TTC549 (cell line): ENCODE measurements around the gene HOXA4.

Experiments used
- FAIRE-seq: peaks from 2 replicates; lab custom pipeline; 2012; peaks lifted over from hg19 to GRCh38; lab: Jason Lieb, UNC

HOXA4 gene

DNA sequence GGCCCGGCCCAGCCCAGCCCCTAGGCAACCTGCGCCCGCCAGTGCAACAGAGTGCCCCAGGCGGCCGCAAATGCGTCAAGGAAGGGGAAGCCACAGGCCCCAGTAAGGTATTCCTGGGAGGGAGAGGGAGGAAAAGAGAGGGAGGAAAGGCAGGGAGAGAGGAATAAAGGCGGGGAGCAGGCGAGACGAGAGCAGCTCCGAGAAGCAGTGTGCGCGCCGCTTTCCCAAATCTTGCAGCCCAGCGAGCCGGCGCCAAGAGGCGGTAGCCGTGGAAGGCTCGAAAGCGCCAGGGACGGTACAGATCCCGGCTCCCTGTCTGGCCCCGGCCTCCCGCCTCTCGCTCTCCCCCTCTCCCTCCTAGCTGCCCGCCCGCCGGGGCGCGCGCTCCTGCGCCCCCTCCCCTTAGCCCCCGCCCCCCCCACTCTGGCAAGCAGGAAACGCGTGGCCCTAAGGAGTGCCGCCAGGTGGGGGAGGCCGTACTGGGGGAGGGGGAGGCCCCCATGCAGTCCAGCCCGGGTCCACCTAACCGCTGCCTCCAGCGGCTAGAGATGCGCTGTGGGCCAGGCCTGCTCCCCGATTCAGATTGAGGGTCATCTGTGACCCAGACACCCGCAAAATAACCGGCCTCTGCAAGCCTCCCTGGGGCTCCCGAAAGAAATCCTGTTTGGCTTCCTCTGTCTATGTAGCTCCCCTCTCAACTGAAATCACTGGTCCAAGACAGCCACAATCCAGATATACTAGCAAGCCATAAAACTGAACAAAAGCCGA, 39.3 kb upstream of the HOXA4 start:
- no peak for FAIRE-seq

- no peak for FAIRE-seq
Measured at GRCh38 chr7:27168265-27168947, 37.8 kb upstream of the HOXA4 start.

DNA sequence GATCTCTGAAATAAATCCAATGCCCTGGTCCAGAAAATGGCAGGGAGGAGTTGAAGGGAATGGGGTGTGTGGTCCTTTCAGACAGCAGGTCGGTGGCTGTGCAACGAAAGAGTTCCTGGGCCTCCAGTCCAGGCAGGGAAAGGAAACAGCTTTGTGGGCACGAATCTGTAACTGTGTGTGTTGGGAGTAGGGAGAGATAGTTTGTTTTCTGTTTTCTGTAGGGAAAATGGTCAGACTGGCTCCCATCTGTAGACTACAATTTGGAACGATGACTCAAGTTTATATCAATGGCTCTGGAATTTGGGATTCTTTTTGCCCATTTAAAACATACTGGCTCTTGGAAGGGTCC, 37.3 kb upstream of the HOXA4 start:
- FAIRE-seq = no peak

GRCh38 chr7:27166531-27167505, 36.3 kb upstream of the HOXA4 start:
- FAIRE-seq = no peak

DNA sequence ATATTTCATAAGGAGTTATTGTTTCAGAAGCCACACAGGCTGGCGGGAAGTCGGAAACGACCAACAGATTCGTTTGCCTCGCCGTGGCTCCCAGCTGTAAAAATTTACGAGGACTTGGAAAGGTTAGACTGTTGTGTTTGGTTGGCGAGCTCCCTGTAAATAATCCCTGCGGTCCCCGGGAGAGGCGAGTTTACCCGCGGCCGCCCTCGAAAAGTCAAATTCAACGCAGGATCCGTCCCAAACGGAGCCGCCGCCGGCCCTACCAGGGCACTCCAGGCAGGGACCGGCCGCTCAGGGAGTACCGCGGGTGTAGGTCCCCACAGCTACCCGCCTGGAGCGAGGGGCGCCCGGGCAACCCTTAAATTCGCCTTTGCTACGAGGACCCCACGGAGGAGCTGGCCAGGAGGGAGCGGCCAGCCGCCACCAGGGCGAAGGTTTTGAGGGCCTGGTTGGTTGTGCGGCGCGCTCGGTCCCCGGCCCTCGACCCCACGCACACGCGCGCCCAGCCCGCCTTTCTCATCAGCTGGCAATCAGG, 35.5 kb upstream of the HOXA4 start:
- FAIRE-seq = no peak

GRCh38 chr7:27165089-27165995, 34.8 kb upstream of the HOXA4 start, which contains the start of gene HOXA9:
TSS of gene HOXA9 (minus strand) at chr7:27165537. CDS start at chr7:27165457, 80 bp downstream.
- no peak for FAIRE-seq

DNA sequence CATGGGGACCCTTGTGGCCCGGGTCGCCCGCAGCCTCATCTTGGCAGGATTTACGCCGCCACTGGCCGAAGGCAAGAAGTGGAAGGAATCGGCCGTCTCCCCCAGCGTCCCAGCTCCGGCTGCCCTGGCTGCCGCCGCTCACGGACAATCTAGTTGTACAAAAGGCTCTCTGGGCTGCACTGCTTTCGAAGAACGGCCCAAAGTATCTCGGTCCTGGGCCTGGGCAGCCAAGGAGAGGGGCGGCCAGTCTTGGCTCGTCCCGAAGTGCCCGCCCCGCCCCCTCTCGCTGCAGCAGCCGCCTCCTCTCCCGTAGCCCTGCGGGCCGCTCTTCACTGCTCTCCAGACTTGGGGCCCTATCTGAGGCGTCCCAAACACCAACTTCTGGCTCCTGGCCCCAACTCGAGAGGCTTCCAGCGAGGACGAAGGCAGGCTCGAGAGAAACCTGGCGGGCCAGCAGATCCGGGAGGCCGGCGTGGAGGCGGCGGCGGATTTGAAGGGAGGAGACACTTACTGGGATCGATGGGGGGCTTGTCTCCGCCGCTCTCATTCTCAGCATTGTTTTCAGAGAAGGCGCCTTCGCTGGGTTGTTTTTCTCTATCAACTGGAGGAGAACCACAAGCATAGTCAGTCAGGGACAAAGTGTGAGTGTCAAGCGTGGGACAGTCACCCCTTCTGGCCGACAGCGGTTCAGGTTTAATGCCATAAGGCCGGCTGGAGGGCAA, 34.0 kb upstream of the HOXA4 start:
- no peak for FAIRE-seq

- no peak for FAIRE-seq
Measured at GRCh38 chr7:27164045-27164366, 33.4 kb upstream of the HOXA4 start.

DNA sequence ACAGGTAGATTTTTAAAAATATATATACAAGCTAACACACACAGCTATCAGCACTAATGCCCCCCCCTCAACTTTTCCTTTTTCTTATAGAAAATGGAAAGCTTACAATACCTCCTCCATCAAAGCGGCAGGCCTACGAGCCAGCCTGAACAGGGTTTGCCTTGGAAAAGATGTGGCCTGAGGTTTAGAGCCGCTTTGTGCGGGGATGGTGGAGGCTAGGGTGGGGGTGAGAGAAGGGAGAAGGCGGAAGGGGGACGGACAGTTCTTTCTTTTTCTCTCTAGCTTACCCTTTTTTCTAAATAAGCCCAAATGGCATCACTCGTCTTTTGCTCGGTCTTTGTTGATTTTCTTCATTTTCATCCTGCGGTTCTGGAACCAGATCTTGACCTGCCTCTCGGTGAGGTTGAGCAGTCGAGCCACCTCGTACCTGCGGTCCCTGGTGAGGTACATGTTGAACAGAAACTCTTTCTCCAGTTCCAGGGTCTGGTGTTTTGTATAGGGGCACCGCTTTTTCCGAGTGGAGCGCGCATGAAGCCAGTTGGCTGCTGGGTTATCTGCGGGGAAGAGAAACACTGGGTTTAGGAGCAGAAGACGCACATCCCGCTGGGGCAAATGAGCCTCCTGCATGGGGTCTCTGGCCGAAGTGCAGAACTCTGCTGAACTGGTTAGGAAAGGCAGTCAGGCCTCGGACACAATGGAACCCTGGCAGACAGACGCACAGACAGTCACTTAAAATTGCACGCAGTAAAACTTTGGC, 32.9 kb upstream of the HOXA4 start:
- FAIRE-seq = no peak

DNA sequence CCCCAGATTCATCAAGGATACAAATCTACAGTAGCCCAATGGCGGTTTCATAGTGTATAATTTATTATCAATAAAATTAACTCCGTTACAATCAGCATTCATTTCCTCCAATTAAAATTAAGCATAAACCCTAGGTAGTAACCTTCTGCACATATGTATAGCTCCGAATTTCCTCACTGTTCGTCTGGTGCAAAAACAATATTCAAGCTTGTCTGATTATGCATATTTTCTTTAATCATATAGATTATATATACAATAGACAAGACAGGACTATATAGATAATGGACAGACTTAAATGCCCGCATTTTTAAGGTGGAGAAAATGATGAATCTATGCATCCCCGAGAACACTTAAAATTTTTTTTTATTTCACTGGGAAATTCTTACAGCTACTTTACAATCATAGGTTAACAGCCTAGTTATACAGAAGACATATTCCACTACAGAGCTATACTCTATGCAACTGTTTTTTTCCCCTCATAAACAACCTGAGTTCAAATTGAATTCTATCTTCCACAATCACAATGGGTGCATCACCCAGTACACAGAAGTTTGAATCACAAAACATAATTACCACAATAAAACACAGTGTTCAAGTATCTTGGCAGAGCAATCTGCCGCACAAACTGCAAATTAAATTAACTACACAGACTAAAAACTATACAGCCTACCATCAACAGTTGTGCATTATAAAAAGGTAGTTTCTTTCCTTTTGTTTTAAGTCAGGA, 32.2 kb upstream of the HOXA4 start:
- FAIRE-seq = no peak

GRCh38 chr7:27161721-27162560, 31.4 kb upstream of the HOXA4 start:
- no peak for FAIRE-seq

- no peak for FAIRE-seq
Measured at GRCh38 chr7:27161214-27161720, 30.7 kb upstream of the HOXA4 start.

DNA sequence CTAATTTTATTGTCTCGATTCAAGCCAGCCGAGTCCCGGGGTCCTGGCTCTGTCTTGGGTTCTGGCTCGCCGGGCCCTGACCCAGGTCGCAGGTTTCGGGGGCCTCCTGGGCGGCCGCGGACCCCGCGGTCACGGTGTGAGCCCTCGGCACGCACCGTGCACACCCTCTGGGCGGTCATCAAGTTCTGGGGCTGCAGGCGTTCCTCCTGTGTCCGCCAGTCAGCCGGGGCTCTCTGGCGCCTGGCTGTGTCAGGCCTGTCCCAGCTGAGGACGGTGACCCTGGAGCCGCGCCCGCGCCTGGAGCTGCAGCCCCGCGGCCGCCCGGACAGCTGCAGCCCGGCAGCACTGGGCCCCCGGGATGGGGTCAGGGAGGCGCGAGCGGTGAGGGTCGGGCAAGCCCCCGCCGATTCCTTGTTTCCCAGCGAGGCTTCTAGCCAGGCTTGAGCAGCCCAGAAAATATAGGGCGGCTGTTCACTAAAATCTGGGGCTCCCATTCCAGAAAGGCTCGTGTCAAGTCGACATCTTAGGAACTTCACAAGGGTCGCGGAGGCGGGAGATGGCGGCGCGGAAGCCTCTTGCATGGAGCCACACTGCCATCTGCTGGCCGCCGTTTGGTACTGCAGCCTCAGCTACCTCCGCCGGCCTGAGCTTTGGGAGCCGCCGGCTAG, 30.1 kb upstream of the HOXA4 start:
- no peak for FAIRE-seq

DNA sequence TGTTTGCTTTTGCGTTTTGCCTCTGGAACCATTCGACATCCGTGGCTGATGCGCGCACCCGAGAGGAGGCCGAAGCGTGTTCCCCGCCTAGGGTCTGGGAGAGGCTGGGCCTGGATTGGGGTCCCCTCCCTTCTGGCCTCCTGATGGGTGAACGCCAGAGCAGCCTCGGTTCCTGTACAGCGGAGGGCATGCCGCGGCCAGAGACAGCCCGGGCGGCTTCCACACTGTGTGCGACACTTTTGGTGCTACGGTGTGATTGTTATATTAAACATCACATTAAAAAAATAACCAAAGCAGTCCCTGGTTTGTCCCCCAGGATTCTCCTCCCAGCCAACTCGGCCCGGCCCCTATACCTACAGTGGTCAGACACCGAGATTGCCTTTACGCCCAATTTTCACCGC, 29.6 kb upstream of the HOXA4 start:
- FAIRE-seq = no peak

DNA sequence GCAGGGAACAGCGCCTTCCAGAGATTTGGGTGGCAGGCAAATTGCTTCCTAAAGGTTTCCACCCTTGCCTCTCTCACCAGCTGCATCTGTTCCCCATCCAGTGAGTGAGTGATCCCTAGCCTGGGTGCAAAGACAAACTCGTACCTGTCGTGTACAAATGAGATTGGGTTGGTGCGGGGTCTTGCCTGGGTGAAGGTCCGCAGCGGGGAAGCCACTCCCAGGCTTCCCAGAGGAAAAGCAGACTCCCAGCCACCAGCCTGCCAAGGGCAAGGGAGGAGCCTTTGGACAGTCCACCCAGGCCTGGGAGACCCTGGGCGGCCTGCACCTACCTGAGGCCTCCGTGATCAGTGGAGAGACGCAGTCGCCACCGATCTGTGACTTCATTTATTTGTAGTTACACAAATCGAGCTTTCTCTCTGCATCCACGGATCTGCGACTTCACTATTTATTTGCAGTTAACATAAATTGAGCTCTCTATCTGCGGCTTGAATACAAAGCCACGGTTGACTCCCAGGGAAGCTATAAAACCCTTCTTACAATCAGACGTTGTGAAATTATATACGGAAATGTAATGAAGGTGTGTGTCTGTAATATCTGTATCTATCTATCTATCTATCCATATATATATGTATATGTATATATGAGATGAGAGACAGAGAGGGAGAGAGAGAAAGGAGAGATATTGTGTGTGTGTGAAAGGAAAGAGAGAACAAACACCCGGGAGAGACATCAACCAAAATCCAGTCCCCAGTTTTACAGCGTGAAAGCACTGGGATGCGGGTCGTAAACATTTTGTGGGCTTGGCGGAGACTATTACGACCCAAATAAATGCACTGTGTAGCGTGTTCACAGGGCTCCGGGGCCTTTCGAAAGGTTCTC, 28.9 kb upstream of the HOXA4 start:
- no peak for FAIRE-seq

- FAIRE-seq = no peak
Measured at GRCh38 chr7:27158436-27159265, 28.1 kb upstream of the HOXA4 start.
